Thyroid gland (tissue), 4 donors: ENCODE measurements around the gene TIMM21.

ENCODE experiments used
- POLR2A ChIP-seq, 2 donors: fragments of 450-650 bp; IDR thresholded peaks; one replicate each; pipeline ENCODE4 v1.6.1; 2017; ENCODE audit warnings: antibody characterized with exemption in 2 of 2, mild to moderate bottlenecking in 2 of 2, moderate library complexity in 1 of 2
- TF ChIP-seq, protein P1 (sequence below), 6 experiments: fragments of 200-600 bp in 3 of 6; fragments of 450-650 bp in 3 of 6; sonication (generic) in 3 of 6; IDR thresholded peaks; one replicate each; pipeline ENCODE4 v1.5.1; 2016 to 2019; ENCODE audit warnings: antibody characterized with exemption in 6 of 6, mild to moderate bottlenecking in 2 of 6, inconsistent platforms in 1 of 6, moderate library complexity in 1 of 6

DNA sequence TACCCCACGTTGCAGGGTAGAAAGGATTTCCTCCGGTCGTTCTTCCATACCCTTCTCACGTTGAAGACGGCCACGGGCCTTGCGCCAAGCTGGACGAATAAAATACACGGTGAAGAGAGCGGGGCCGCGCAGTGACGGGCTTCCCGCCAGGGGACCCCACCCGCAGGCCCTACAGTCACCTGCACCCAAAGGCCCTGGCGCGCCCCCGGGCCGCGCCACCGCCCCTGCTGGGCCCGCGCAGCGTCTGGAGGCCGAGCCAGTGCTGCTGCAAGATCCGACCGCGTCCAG, 888 bp upstream of the TIMM21 start:
- no peak for TF ChIP-seq POLR2A (IDR thresholded peaks at IDR 0.05)
- TF ChIP-seq, protein P1, sequence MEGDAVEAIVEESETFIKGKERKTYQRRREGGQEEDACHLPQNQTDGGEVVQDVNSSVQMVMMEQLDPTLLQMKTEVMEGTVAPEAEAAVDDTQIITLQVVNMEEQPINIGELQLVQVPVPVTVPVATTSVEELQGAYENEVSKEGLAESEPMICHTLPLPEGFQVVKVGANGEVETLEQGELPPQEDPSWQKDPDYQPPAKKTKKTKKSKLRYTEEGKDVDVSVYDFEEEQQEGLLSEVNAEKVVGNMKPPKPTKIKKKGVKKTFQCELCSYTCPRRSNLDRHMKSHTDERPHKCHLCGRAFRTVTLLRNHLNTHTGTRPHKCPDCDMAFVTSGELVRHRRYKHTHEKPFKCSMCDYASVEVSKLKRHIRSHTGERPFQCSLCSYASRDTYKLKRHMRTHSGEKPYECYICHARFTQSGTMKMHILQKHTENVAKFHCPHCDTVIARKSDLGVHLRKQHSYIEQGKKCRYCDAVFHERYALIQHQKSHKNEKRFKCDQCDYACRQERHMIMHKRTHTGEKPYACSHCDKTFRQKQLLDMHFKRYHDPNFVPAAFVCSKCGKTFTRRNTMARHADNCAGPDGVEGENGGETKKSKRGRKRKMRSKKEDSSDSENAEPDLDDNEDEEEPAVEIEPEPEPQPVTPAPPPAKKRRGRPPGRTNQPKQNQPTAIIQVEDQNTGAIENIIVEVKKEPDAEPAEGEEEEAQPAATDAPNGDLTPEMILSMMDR (IDR thresholded peaks at IDR 0.05), result peak in 1 of 6 experiments; percentile 14
